HG03565 (cell line): ENCODE measurements around the gene CALM1.
A peak's percentile ranks its signal among the peaks of the same experiment; 100 is the strongest.

Experiments
- ATAC-seq: cut with Tn5 transposase; IDR thresholded peaks from one replicate; pipeline ENCODE4 v1.9.1; 2021; ENCODE audit warnings: mild to moderate bottlenecking, moderate library complexity; ENCODE audit not compliant: unreplicated experiment

Gene CALM1

GRCh38 chr14:90396341-90397339 is at the start of gene CALM1:
Gene CALM1 (plus strand): TSS chr14:90397029. CDS start chr14:90397231, 202 bp downstream.
- peak; percentile 49 for ATAC-seq

- no peak for ATAC-seq
These were observed 48.6 kb upstream of the CALM1 start for GRCh38 chr14:90348270-90348669.

- ATAC-seq: no peak
These were observed 47.1 kb upstream of the CALM1 start for GRCh38 chr14:90349739-90350138.

GRCh38 chr14:90354551-90355298 is 42.1 kb upstream of the CALM1 start:
- ATAC-seq: no peak

- no peak for ATAC-seq
These were observed 41.0 kb upstream of the CALM1 start for GRCh38 chr14:90355540-90356518.

- ATAC-seq: no peak
These were observed 39.9 kb upstream of the CALM1 start for GRCh38 chr14:90356925-90357324.

- no peak for ATAC-seq
These were observed 38.5 kb upstream of the CALM1 start for GRCh38 chr14:90358359-90358758.

GRCh38 chr14:90361865-90362557 is 34.8 kb upstream of the CALM1 start:
- ATAC-seq: no peak

- ATAC-seq: no peak
These were observed 34.3 kb upstream of the CALM1 start for GRCh38 chr14:90362558-90362896.

GRCh38 chr14:90368946-90369721 is 27.7 kb upstream of the CALM1 start:
- no peak for ATAC-seq

- ATAC-seq: no peak
These were observed 22.9 kb upstream of the CALM1 start for GRCh38 chr14:90373887-90374286.

GRCh38 chr14:90374813-90375212 is 22.0 kb upstream of the CALM1 start:
- no peak for ATAC-seq

- ATAC-seq: no peak
These were observed 20.9 kb upstream of the CALM1 start for GRCh38 chr14:90375934-90376333.

GRCh38 chr14:90378249-90378648 is 18.6 kb upstream of the CALM1 start:
- no peak for ATAC-seq

- no peak for ATAC-seq
These were observed 17.7 kb upstream of the CALM1 start for GRCh38 chr14:90379106-90379505.

GRCh38 chr14:90381011-90381786 is 15.6 kb upstream of the CALM1 start:
- ATAC-seq: no peak

- no peak for ATAC-seq
These were observed 14.8 kb upstream of the CALM1 start for GRCh38 chr14:90381999-90382451.

- peak; percentile 0 for ATAC-seq
These were observed 14.2 kb upstream of the CALM1 start for GRCh38 chr14:90382491-90383125.
